Hematopoietic multipotent progenitor cell treated with erythropoietin and hydrocortisone succinate and interleukin-3 and kit ligand, for 4 days (in vitro differentiated cells): Measurements from ENCODE around the gene SLC7A8.

Source experiments
- DNase-seq: peaks from one replicate; pipeline ENCODE4 v3.0.0-alpha.2; 2015

SLC7A8 gene

DNA sequence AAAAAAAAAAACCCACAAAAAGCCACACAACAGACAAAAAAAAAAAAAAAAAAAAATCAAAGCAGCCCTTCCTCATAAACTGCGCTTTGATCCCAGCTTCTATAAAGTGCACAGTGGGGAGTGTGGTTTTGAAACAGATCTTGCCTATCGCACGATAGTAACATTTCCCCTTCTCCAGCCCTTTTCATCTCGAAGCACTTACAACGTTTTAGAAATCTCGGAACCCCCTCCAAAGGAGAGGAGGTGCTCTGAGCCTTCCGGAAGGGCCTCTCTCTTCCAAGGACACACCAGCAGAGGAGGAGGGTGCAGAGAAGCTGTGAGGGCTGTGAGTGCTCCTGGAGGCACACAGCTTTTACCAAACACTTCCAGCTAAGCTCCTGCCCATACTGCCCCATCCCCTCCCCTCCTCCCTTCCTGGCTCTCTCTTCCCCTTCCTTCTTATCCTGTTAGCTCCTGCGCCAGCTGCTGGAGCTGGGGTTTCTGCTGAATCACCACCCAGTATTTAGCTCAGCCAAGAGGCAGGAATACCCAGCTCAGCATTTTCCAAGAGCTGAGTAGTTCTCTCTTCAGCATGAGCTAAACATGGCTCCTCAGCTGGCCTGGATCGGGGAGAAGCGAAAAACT, 28.4 kb downstream of the SLC7A8 start:
- no peak for DNase-seq

DNA sequence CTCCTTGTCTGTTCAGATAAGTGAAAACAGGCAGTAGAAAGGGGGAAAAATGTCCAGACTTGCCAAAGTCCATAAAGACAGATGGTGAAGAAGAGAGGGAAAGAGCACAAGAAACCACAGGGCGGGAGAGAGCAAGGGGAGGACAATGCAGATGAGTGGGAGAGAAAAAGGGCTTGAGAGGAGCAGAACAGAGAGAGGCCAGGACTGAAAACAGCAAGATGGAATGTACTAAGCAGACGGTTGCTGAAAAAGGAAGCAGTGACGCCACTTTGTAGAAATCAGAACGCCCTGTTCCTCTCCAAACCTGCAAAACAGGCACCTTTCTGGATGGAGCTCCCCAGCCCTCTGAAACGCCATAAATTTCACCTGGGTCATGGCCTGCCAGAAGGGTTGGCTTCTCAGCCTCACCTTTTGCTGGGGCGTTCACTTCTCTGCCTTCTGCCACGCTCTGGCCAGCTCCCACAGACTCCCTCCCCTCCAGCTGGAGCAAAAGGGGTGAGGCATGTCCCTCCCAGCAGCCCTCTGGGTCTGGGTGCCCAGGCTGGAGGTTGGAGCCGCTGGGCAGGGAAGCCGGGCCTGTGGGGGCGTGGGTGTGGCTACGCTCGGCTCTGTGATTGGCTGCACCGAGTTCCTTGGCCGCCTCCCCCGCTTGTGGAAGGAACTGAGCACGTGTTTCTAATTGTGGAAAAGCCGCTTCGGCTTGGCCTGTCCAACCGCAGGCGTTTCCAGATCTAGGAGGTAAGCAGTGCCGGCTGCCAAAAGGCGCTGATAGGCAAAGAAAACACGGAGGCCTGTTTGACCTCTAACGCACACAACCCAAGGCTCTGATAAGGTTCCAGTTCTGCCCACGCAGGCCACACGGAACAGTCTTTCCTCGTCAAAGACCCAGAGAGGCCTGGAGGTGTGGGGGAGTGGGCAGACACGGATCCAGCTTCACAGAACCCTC, 29.3 kb downstream of the SLC7A8 start:
- peak; percentile 64 for DNase-seq

DNA sequence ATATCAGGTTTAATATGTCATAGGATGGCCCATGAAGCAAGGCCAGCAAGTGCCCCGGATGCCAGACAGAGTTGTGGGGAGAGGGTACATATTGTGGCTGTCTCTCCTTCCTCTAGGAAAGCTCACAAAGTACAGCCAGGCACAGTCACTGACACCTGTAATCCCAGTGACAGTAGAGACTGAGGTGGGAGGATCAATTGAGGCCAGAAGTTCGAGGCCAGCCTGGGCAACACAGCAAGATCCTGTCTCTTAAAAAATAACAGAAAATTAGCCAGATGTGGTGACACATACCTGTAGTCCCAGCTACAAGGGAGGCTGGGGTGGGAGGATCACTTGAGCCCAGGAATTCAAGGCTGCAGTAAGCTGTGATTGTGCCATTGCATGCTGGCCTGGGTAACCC, 32.1 kb downstream of the SLC7A8 start:
- no peak for DNase-seq

DNA sequence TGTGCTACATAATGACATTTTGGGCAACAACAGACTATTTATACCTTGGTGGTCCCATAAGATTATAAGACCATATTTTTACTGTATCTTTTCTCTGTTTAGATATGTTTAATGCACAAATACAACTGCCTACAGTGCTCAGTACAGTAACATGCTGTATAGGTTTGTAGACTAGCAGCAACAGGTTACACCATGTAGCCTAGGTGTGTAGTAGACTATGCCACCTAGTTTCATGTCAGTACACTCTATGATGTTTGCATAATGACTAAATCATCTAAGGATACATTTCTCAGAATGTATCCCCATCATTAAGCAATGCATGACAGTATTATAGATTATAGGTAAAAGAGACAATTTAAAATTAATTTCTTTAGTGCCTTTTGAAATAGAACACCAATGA, 33.7 kb downstream of the SLC7A8 start:
- DNase-seq: no peak

DNA sequence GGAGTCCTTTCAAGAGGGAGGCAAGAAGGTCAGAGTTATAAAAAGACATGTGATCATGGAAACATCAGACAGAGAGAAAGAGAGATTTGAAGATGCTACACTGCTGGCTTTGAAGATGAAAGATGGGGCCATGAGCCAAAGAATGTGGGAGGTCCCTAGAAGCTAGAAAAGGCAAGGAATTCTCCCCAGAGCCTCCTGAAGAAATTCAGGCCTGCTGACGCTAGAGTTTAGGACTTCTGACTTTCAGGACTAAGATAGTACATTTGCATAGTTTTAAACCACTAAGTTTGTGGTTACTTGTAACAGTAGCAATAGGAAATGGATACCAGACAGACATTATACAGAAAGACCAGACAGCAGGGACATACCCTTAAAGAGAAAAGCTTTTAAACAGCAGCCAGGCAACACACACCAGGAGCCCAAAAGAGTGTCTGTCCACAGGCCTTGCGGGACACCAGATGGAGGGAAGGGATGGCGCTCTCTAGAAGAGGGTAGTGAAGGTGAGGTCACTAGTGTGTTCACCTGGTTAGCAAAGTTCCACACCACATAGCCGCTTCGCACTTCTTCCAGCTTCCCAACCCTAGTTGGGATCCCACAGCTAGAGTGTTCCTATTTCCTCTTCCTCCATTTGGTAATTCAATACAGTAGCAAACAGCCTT, 34.7 kb downstream of the SLC7A8 start:
- DNase-seq: no peak

DNA sequence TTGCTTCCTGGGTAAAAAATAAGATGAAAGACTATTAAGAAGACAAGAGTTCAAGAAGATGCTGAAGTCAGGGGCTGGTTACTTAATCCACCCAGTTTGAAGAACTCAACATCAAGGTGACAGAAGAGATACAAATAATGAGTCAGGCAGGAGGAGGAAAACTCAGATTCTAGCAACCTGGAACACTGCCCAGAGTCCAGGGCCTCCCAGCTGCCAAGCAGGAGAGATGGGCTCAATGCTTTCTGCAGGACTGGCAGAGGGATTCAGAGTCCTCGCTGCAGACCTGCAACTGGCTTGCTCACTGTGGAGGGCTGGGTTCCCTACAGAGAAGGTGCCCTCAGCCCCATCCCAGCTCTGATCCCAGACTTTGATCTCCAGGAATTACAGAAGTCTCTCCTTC, 35.8 kb downstream of the SLC7A8 start:
- no peak for DNase-seq

DNA sequence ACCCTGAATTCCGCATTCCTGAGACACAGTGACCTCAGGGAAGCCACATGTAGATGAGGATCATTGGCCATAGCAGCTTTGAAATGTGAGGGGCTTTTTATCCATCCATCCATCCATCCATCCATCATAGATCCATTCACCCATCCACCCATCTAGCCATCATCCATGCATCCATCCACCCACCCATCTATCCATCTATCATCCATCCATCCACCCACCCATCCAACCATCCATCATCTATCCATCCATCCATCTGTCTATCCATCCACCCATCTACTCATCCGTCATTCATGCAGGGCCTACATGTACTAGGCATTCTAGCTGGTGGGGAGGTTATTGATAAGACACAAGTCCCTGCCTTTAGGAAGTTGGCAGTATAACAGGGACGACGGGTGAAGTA, 36.5 kb downstream of the SLC7A8 start:
- DNase-seq: no peak

DNA sequence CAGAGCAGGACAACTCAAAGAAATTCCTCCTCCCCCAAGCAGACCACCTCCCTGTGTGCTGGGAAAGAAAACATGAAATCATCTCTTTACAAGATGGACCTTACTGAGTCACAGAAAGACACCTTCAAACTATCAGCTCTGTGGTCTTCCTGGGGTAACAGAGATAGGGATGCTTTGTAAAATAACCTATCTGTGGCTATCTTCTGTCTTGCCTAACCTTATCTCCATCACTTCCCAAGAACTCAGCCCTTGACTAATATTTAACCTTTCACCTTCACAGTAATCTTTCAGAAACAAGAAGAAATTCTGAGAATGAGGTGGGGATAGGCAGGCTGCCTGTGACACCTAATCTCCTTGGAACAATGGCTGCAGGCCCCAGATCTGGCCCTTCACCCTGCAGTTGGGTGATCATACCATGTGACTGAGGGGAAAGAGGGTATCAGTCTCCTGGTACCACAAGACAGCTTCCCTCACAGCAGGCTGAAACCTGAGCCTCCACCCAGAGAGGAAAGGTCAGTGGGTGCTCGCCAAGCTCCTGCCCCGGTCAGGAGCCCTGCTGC, 37.0 kb downstream of the SLC7A8 start:
- peak; percentile 28 for DNase-seq

DNA sequence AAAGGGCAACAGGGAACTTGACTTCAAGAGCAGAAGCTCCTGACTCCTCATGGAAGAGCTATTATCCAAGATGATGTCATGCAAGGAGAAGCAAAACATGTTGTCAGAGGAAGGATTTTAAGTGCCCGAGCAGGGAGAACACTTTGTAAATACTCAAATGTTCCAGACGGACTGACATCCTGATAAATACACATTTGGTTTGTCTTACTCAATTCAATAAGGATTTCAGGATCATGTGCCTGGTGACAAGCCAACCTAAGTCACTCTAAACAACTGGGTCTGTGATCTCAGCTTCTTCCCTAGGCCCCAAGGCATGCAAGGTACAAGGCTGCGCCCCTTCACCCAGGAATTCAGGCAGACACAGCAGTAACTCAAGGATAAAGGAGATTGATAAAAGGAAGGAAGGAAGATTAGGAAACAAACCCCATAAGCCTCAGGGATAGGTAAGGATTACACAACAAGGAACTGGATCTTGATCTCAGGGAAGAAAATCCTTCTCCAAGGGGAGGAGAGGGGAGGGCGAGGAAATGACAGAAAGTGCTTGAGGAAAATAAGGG, 37.6 kb downstream of the SLC7A8 start:
- no peak for DNase-seq

DNA sequence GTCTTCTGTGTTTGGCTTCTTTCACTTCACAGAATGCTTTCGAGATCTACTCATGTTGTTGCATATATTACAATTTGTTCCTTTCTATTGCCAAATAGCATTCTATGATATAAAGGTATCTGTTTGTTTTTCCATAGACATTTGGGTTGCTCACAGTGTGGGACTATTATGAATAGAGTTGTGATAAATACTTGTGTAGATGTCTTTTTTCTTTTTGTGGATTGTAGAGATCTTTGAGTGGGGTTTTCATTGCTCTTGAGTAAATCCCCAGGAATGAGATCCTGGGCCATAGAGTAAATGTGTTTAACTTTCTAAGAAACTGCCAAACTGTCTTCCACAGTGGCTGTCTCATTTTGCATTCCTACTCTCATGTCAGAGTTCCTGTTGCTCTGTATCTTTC, 39.5 kb downstream of the SLC7A8 start:
- DNase-seq: no peak

DNA sequence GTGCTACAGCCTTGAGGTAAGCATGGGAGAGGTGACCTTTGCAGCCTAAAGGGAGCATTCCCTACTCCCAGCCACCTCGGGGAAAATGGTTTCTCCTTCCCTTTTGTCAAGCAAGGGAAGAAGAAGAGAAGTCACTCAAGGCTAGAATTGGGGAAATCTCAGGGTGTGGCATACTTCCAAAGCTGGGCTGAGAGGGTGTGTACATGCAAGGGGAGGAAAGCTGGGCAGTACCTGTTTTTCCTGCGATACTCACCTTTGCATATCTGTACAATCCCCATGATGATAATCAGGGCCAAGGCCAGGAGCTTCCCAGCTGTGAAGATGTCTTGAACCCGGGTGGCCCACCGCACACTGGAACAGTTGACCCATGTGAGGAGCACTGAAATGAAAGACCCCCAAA, 40.6 kb downstream of the SLC7A8 start:
- no peak for DNase-seq

DNA sequence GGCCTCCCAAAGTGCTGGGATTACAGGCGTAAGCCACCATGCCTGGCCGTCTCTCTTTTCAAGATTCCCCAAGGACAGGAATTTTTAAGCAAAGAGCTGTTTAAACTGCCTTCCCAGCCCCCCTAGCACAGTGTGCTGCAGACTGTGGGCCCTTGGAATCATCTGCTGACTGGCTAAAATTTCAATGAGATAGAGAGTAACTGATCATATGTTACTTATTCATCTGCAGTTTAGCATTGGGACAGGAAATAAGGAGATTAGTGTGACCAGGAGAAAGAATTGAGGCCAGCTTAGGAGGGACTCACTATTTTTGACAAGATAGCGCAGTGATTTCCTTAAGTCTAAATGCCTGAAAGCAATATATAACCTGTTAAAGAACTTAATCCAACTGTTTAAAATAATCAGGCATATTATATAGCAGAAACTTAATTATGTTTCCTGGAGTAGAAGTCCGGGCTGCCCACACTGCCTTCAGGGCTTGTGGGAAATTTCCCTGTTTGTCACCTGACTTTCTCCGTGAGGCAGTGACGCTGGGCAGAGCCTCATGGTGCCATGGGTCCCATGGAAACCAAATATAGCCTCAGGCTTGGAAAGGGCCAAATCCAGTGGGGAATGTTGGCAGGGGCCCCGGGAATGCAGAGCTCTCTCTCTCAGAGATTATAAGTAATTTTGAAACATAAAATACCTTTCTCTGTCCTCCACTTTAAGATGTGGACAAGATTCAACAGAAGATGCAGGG, 41.6 kb downstream of the SLC7A8 start:
- no peak for DNase-seq

DNA sequence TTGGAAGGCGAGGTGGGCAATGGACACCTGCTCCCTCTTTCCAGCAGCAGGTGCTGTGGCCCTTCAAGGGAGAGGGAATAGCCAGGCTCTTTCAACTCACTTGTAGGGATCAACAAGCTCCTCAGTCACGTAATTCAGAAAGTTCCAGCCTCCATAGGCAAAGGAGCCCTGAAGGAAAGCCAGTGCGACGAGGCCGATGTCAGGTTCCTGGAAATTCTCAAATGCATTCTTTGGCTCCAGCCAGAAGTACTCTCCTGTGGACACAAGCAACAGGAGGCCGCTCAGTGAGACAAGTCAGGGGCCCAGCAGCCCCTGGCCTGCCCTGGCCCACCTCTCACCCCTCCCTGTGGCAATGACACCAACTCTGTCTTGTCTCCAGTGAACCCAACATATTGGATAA, 43.1 kb downstream of the SLC7A8 start:
- DNase-seq: no peak

DNA sequence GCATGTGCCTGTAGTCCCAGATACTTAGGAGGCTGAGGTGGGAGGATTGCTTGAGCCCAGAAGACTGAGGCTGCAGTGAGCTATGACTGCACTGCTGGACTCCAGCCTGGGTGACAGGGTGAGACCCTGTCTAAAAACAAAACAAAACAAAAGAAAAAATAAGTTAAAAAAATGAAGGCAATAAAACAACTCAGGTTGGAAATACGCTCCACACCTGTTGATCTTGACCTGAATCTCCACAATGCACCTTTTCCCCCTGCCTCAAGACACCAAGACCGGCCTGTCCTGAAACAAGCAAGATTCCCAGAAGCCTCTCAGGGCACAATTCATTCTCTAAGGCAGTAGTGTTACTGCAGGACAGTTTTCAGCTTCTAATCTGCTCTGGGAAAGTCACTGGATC, 43.6 kb downstream of the SLC7A8 start:
- DNase-seq: no peak

DNA sequence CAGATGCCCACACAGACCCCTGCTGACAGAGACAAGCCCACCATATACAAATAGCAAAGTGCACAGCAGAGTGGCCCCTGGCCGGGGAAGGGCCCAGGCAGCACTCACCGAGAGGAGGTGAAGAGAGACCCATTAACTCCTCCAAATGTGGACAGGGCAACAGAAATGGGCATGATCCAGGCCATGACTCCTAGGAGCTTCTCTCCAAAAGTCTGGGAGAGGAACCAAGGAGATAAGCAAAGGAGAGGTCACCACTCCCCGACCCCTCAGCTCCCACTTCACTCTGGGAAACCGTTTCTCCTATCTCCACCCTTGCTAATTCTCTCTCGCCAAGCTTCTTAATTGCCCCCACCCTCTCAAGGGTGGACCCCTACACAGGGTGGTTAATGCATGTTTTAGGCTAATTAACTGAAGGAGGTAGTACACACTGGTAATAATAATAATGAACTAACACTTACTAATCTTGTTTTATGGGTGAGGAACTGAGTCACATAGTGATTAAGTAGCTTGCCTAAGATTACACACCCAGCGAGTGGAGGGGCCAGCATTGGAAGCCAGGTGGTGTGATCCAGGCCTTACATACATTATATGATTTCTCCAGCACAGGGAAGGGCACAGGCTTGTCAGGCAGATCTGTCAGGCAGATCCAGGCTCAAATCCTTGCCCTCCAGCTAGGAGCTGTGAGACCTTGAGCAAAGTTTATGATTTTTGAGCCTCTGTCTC, 45.5 kb downstream of the SLC7A8 start:
- DNase-seq: no peak

DNA sequence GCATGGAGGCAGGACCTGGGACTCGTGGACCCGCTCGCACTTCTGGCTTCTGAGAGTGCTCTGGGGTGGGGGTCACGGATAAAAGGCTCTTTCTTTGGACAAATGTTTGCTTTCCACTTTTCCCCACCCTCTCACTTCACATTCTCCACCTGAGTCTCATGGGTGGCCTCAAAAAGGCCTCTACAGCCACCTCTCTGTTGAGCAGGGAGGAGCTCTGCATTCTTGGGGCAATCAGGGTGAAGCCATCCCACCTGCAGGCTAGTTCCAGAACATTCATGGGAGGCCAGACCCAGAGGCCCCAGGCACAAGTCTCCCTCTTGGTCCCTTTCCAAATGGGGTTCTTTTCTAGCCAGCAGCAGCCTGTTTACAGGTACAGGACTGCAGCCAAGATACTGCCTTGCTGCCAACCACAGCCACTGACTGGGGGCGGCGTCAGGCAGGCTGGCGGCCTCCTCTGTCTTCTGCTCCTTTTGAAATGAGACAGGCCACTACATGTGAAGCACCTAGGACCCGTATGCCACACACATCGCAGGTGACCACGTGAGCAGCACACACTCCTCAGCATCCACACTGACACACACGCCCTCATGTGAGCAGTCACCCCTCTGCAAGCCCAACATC, 46.2 kb downstream of the SLC7A8 start:
- DNase-seq: no peak

DNA sequence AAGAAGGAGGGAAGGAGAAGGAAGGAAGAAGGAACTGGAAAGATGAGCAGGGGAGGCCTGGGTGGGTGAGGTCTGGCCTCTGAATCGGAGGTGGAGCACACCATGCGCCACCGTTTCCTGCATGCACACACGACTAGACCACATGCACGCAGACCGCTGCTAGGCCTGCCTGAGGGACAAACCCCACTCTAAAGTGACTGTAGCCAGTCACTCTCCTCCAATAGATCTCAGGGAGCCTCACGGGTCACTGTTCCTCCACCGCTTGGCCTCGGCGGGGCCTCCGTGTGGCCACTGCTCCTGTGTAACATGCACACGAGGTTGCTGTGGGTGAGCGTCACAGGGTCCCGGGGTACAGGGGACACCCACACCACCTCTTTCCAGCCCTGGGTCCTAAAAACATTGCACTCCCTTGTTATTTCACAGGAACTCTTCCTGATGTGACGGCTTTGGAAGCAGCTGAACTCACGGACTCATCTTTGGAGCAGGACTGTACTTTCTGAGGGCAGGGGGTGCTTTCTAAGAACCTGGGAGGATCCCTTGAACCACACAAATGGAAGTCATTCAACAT, 46.8 kb downstream of the SLC7A8 start:
- DNase-seq: no peak

DNA sequence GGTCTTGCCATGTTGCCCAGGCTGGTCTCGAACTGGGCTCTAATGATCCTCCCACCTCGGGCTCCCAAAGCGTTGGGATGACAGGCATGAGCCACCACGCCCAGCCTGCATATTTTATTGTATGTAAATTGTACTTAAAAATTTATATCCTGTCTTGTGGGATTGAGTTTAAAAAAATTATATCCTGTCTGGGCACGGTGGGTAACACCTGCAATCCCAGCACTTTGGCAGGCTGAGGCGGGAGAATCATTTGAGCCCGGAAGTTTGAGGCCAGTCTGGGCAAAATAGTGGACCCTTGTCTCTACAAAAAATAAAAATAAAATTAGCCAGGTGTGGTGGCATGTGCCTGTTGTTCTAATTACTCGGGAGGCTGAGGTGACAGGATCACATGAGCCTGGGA, 50.5 kb downstream of the SLC7A8 start:
- no peak for DNase-seq

DNA sequence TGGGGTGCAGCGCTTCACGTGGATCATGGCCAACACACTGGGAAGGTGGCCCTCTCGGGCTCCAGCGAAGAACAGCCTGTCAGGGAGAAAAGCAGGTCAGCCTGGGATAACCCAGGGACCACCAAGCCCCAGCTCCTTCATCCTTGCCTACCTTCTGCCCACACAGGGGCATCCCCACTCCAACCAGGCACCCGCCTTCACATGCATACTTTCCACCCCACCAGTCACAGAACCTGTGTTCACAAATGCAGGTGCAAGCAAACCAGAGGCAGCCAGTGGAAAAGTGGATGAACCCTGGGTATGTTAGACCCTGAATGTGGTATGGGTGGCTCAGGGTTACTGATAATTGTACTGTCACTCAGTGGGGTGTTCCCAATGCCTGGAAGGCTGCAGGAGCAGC, 52.0 kb downstream of the SLC7A8 start:
- no peak for DNase-seq

DNA sequence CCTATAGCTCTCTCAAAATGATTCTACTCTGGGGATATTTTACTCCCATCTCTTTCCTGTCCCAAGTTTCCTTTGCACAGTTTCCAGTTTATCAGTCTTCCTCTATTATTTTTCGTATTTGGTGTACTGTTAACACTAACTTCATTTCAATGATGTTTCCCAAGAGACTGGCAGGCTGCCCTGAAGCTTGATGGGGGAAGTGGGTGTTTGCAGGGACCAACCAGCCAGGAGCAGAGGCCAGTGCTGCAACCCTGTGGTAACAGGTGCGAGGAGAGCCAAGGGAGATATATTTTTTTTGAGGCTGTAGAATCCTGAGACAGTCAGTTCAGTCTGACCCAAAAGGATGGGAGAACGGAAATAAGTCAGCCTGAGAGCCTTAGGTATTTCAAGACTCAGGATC, 52.6 kb downstream of the SLC7A8 start:
- DNase-seq: peak; percentile 75

DNA sequence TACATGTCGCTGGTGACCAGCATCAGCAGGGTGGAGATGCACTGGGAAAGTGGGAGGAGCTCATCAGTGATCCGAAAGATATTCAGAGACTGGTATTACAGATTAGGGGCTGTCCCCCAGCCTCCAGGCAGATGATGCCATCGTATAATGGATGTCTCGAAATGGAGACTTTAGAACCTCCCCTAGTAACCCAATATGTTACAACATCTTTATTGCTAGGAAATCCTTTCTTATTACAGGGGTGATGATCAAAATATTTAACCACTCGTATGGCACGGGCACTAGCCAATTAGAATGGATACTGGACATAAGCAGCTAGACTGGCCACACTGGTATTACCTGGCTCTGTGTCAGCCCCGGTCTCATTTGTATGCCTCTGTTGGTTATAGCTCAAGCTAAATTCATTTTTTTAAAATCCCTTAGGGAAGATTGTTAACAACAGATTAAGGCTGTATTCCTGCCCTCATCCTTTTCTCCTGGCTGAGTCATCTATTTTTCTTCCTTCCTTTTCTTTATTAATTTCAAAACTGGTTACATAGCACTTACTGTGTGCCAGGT, 53.6 kb downstream of the SLC7A8 start:
- no peak for DNase-seq
